Liver (tissue), 9 donors: ENCODE results near the gene ZFP1. TPM values are rescaled to one million over a fixed set of nuclear protein-coding genes. Genes with fewer than 3 reads are reported as not detected.

ENCODE experiments used
- DNase-seq: peaks from one replicate; pipeline ENCODE4 v3.0.0-alpha.2; 2017; ENCODE audit warnings: low spot score
- H3K27ac ChIP-seq, 2 donors: one replicate each; pipeline ENCODE4 v1.7.0; 2013; ENCODE audit warnings: inconsistent platforms in 2 of 2, low read length in 2 of 2, control low read depth in 1 of 2, low read depth in 1 of 2, mild to moderate bottlenecking in 1 of 2
- H3K27me3 ChIP-seq, 4 donors: one replicate each; pipeline versions ENCODE4 v1.6.1 to v1.7.0; 2013; ENCODE audit warnings: low read length in 3 of 4, inconsistent platforms in 1 of 4, mild to moderate bottlenecking in 1 of 4, moderate library complexity in 1 of 4; ENCODE audit not compliant: control insufficient read depth in 4 of 4, insufficient read depth in 4 of 4
- H3K36me3 ChIP-seq, 4 donors: one replicate each; pipeline versions ENCODE4 v1.6.1 to v1.7.0; 2013; ENCODE audit warnings: low read length in 3 of 4, mild to moderate bottlenecking in 3 of 4, low read depth in 1 of 4, moderate library complexity in 1 of 4; ENCODE audit not compliant: control insufficient read depth in 4 of 4, insufficient read depth in 3 of 4
- H3K4me1 ChIP-seq, 4 donors: one replicate each; pipeline versions ENCODE4 v1.6.1 to v1.7.0; 2013; ENCODE audit warnings: low read length in 3 of 4, mild to moderate bottlenecking in 3 of 4, moderate library complexity in 1 of 4; ENCODE audit not compliant: control insufficient read depth in 4 of 4, insufficient read depth in 4 of 4
- H3K4me3 ChIP-seq, 3 donors: one replicate each; pipeline versions ENCODE4 v1.6.1 to v1.7.0; 2013; ENCODE audit warnings: low read length in 3 of 3, control low read depth in 1 of 3, low read depth in 1 of 3, mild to moderate bottlenecking in 1 of 3
- H3K9ac ChIP-seq, 2 donors: one replicate each; pipeline ENCODE4 v1.7.0; 2013; ENCODE audit warnings: low read length in 2 of 2, mild to moderate bottlenecking in 2 of 2, moderate library complexity in 2 of 2, control low read depth in 1 of 2, low read depth in 1 of 2
- H3K9me3 ChIP-seq, 4 donors: one replicate each; pipeline versions ENCODE4 v1.6.1 to v1.7.0; 2013; ENCODE audit warnings: low read length in 3 of 4; ENCODE audit not compliant: control insufficient read depth in 4 of 4
- CTCF ChIP-seq: fragments of 150-350 bp; IDR thresholded peaks from 2 replicates; pipeline ENCODE4 v1.5.1; 2017; ENCODE audit warnings: improper control_type of control experiment, low read depth, low read length; ENCODE audit not compliant: missing input control
- EGR1 ChIP-seq, 2 donors: IDR thresholded peaks; 2 replicates each; pipeline ENCODE4 v1.6.1; 2016 to 2018; ENCODE audit warnings: antibody characterized with exemption in 2 of 2, low read depth in 2 of 2
- FOXA1 ChIP-seq: IDR thresholded peaks from 2 replicates; pipeline ENCODE4 v1.6.1; 2016; ENCODE audit warnings: antibody characterized with exemption
- FOXA2 ChIP-seq: IDR thresholded peaks from 2 replicates; pipeline ENCODE4 v1.6.1; 2016; ENCODE audit warnings: antibody characterized with exemption
- GABPA ChIP-seq, 2 donors: IDR thresholded peaks in 1 of 2; conservative IDR thresholded peaks in 1 of 2; 2 replicates each; pipeline ENCODE4 v1.6.1; 2016; ENCODE audit warnings: antibody characterized with exemption in 2 of 2, mild to moderate bottlenecking in 1 of 2, moderate library complexity in 1 of 2
- HNF4A ChIP-seq, 2 donors: conservative IDR thresholded peaks; 2 replicates each; pipeline ENCODE4 v1.6.1; 2016; ENCODE audit warnings: antibody characterized with exemption in 2 of 2, mild to moderate bottlenecking in 2 of 2
- HNF4G ChIP-seq: IDR thresholded peaks from 2 replicates; pipeline ENCODE4 v1.6.1; 2016; ENCODE audit warnings: antibody characterized with exemption
- JUND ChIP-seq, 2 donors: IDR thresholded peaks; 2 replicates each; pipeline ENCODE4 v1.6.1; 2016; ENCODE audit warnings: antibody characterized with exemption in 2 of 2
- MAX ChIP-seq: IDR thresholded peaks from 2 replicates; pipeline ENCODE4 v1.6.1; 2016; ENCODE audit warnings: antibody characterized with exemption
- NR2F2 ChIP-seq: IDR thresholded peaks from 2 replicates; pipeline ENCODE4 v1.6.1; 2016; ENCODE audit warnings: antibody characterized with exemption
- RAD21 ChIP-seq, 2 donors: IDR thresholded peaks; 2 replicates each; pipeline ENCODE4 v1.6.1; 2016; ENCODE audit warnings: antibody characterized with exemption in 2 of 2, mild to moderate bottlenecking in 2 of 2
- REST ChIP-seq: IDR thresholded peaks from 2 replicates; pipeline ENCODE4 v1.6.1; 2016; ENCODE audit warnings: antibody characterized with exemption, mild to moderate bottlenecking
- RXRA ChIP-seq, 2 donors: IDR thresholded peaks; 2 replicates each; pipeline ENCODE4 v1.6.1; 2017 to 2018; ENCODE audit warnings: antibody characterized with exemption in 2 of 2, mild to moderate bottlenecking in 1 of 2
- SP1 ChIP-seq: IDR thresholded peaks from 2 replicates; pipeline ENCODE4 v1.6.1; 2018; ENCODE audit warnings: antibody characterized with exemption, mild to moderate bottlenecking
- TAF1 ChIP-seq: conservative IDR thresholded peaks from 2 replicates; pipeline ENCODE4 v1.6.1; 2016; ENCODE audit warnings: antibody characterized with exemption, mild to moderate bottlenecking
- YY1 ChIP-seq: IDR thresholded peaks from 2 replicates; pipeline ENCODE4 v1.6.1; 2016; ENCODE audit warnings: antibody characterized with exemption, mild to moderate bottlenecking
- WGBS: extraction: QIAGEN DNeasy Blood & Tissue Kit; methylation state at CpG from one replicate; pipeline ENCODE4 v1.1.7; 2013; 5-methylcytosine and 5-hydroxymethylcytosine counted together
- polyA plus RNA-seq, 2 donors: library from polyadenylated mRNA; stranded (reverse) in 1 of 2; unstranded in 1 of 2; fragments of 200-250 nt in 1 of 2; fragments of >200 nt in 1 of 2; fragmentation: Nextera tagmentation in 1 of 2; extraction: Ambion mirVana in 1 of 2; gene quantifications; one replicate each; pipeline versions ENCODE4 v1.2.1 to v1.2.3, GENCODE V29; 2013 to 2015
- total RNA-seq, 2 donors: library from RNA; depleted of rRNA; stranded (reverse); fragments of >200 nt; gene quantifications; one replicate each; pipeline ENCODE4 v1.2.3, GENCODE V29; 2014
- TF ChIP-seq, protein P1 (sequence below): IDR thresholded peaks from 2 replicates; pipeline ENCODE4 v1.6.1; 2016; ENCODE audit warnings: antibody characterized with exemption
- donor health status: healthy.
- donor health status: healthy.
- donor health status: healthy.
- donor health status: healthy.
- donor health status: healthy.

The ZFP1 gene
- total and polyA plus RNA-seq, 4 donors: 3.8 to 8.5 (median 6.0) TPM

DNA sequence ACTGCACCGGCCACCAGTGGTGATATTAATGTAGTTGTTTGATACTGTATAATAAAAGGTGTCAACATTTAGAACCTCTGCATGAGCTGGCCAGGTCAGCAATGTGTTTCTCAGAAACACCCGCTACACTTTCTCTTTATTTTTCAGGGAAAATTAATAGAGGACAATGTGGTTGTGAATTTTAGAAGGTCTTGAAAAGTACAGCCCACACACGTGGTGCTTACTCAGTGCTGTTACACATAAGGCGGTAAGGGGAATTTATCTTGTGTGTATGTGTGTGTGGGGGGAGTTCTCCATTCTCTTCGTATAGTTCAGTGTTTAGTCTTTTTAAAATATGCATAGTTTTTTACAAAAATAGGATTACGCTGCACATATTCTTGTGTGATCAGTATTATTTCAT, 4.4 kb upstream of the ZFP1 start (continued):
- TF ChIP-seq MAX (no peak), HNF4A (conservative IDR thresholded peaks at IDR 0.05) (no peak), GABPA (IDR thresholded peaks at IDR 0.05 in 1 of 2, conservative IDR thresholded peaks at IDR 0.05 in 1 of 2) (no peak), TAF1 (no peak), RAD21 (IDR thresholded peaks at IDR 0.05) (no peak), YY1 (no peak), JUND (IDR thresholded peaks at IDR 0.05) (no peak)
- TF ChIP-seq, protein P1, sequence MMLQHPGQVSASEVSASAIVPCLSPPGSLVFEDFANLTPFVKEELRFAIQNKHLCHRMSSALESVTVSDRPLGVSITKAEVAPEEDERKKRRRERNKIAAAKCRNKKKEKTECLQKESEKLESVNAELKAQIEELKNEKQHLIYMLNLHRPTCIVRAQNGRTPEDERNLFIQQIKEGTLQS: no peak

DNA sequence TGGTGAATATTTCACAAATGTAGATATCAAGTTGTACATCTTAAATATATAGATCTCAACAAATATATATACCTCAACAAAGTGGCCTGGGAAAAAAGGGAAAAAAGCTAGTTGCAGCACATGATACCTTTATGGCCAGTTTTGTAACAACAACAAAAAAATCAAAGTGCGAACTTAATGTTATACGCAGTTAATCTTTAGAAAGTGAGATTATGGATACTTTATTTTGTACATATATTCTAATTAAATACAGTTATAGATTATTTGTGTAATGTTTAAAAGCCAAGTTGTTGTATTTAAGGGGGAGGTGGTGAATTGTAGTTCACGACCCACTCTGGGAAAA, 385 bp upstream of the ZFP1 start:
- Histone ChIP-seq H3K9ac (peak overlapping the region in 1 of 2 donors; percentile 1), H3K27me3 (no peaks in the 10 kb centered on the region), H3K4me3 (peak overlapping the region in 2 of 3 donors; percentile 81 to 96), H3K27ac (no peak overlapping the region), H3K9me3 (no peaks in the 10 kb centered on the region), H3K4me1 (peaks cover 0 to 7% (median 2%) of the 10 kb centered on the region in 4 donors), H3K36me3 (peaks cover 0 to 17% (median 10%) of the 10 kb centered on the region in 4 donors)
- 55% methylated on average over 3 of the region's 3 CpGs for WGBS
- no peak for DNase-seq
- TF ChIP-seq JUND (IDR thresholded peaks at IDR 0.05) (no peak), EGR1 (IDR thresholded peaks at IDR 0.05; ENCODE audit: low read depth in 2 of 2) (no peak), REST (no peak), FOXA1 (no peak), GABPA (IDR thresholded peaks at IDR 0.05 in 1 of 2, conservative IDR thresholded peaks at IDR 0.05 in 1 of 2) (no peak), NR2F2 (no peak)
- TF ChIP-seq, protein P1: no peak

- Histone ChIP-seq H3K27me3 (no peaks in the 10 kb centered on the region), H3K9ac (no peak overlapping the region), H3K36me3 (peaks cover 2 to 29% (median 23%) of the 10 kb centered on the region in 4 donors), H3K4me3 (no peak overlapping the region), H3K27ac (no peak overlapping the region), H3K9me3 (no peaks in the 10 kb centered on the region), H3K4me1 (peaks cover 0 to 7% (median 2%) of the 10 kb centered on the region in 4 donors)
- 52% methylated on average over 2 of the region's 2 CpGs for WGBS
- DNase-seq: no peak
- TF ChIP-seq SP1: no peak
- no peak for TF ChIP-seq GABPA (IDR thresholded peaks at IDR 0.05 in 1 of 2, conservative IDR thresholded peaks at IDR 0.05 in 1 of 2)
- no peak for TF ChIP-seq EGR1 (IDR thresholded peaks at IDR 0.05; ENCODE audit: low read depth in 2 of 2)
- TF ChIP-seq FOXA1: no peak
- no peak for TF ChIP-seq JUND (IDR thresholded peaks at IDR 0.05)
- TF ChIP-seq RXRA (IDR thresholded peaks at IDR 0.05): no peak
- TF ChIP-seq, protein P1: no peak
- no peak for TF ChIP-seq CTCF
- TF ChIP-seq TAF1: no peak
- no peak for TF ChIP-seq HNF4G
- TF ChIP-seq HNF4A (conservative IDR thresholded peaks at IDR 0.05): no peak
- no peak for TF ChIP-seq RAD21 (IDR thresholded peaks at IDR 0.05)
- no peak for TF ChIP-seq FOXA2
- TF ChIP-seq REST: no peak
- no peak for TF ChIP-seq YY1
- no peak for TF ChIP-seq MAX
- no peak for TF ChIP-seq NR2F2
Measured at GRCh38 chr16:75151798-75152197, 3.5 kb downstream of the ZFP1 start.
